Astrocyte (in vitro differentiated cells and primary cell): ENCODE data around the gene C1QTNF1.

Source experiments
- CTCF ChIP-seq: IDR thresholded peaks from 2 replicates; pipeline ENCODE4 v1.5.1; 2011; ENCODE audit warnings: low read depth, mild to moderate bottlenecking, inconsistent platforms, low read length, moderate library complexity; ENCODE audit not compliant: insufficient read depth
- EZH2 ChIP-seq: IDR thresholded peaks from 2 replicates; pipeline ENCODE4 v1.6.1; 2012; ENCODE audit warnings: mild to moderate bottlenecking, low read length, inconsistent platforms; ENCODE audit not compliant: insufficient read depth

GRCh38 chr17:79075861-79076406, 52.0 kb downstream of the C1QTNF1 start:
- TF ChIP-seq CTCF (no peak), EZH2 (no peak)
